IPS-NIHi11 (cell line): ENCODE results near the gene STARD5.

ENCODE experiments used
- DNase-seq: peaks from one replicate; pipeline ENCODE4 v3.0.0; 2012; ENCODE audit warnings: mixed read lengths, low spot score

Gene STARD5

GRCh38 chr15:81274255-81274654 is 49.7 kb downstream of the STARD5 start:
- no peak for DNase-seq

GRCh38 chr15:81273855-81274254 is 50.1 kb downstream of the STARD5 start:
- DNase-seq, result no peak

GRCh38 chr15:81273200-81273599 is 50.7 kb downstream of the STARD5 start:
- no peak for DNase-seq

- no peak for DNase-seq
Observed at GRCh38 chr15:81271761-81272644, 51.9 kb downstream of the STARD5 start.

- no peak for DNase-seq
Observed at GRCh38 chr15:81270781-81271491, 53.0 kb downstream of the STARD5 start.

- no peak for DNase-seq
Observed at GRCh38 chr15:81270188-81270587, 53.8 kb downstream of the STARD5 start.

- DNase-seq, result no peak
Observed at GRCh38 chr15:81268881-81269601, 54.9 kb downstream of the STARD5 start.

GRCh38 chr15:81268340-81268739 is 55.6 kb downstream of the STARD5 start:
- DNase-seq, result no peak

GRCh38 chr15:81265944-81266775 is 57.8 kb downstream of the STARD5 start:
- peak; percentile 83 for DNase-seq

- DNase-seq, result no peak
Observed at GRCh38 chr15:81265256-81265943, 58.5 kb downstream of the STARD5 start.

GRCh38 chr15:81264072-81264857 is 59.7 kb downstream of the STARD5 start:
- DNase-seq, result no peak

- no peak for DNase-seq
Observed at GRCh38 chr15:81263477-81263876, 60.5 kb downstream of the STARD5 start.

GRCh38 chr15:81261172-81261811 is 62.6 kb downstream of the STARD5 start:
- no peak for DNase-seq

GRCh38 chr15:81259760-81260298 is 64.1 kb downstream of the STARD5 start:
- DNase-seq, result no peak
